GM18858 (cell line): ENCODE results near the gene SENP6.
"Not testable (repeated sequence)": the region's sequence is repeated elsewhere in the genome, so short reads cannot be mapped to it uniquely, and the experiment has no call there.

Source experiments
- ATAC-seq: cut with Tn5 transposase; IDR thresholded peaks from one replicate; pipeline ENCODE4 v1.9.1; 2021; ENCODE audit not compliant: unreplicated experiment

SENP6 gene

DNA sequence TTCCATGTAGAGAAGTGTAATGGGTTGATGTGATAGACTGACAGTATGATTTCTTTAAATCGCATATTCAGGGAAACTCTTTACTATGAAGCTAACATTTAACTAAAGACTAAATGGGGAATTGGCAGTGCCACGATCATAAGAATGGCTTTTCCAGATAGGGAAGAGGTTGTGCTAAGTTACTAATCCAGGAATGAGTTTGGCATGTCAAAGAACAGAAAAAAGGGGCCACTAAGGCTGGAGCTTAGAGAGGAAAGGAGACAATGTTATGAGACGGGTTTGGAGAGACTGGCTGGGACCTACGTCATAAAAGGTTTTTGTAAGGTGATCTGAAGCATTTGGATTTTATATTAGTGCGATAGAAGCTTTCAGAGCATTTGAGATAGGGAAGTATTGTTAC lies 40.6 kb downstream of the SENP6 start:
- no peak for ATAC-seq

DNA sequence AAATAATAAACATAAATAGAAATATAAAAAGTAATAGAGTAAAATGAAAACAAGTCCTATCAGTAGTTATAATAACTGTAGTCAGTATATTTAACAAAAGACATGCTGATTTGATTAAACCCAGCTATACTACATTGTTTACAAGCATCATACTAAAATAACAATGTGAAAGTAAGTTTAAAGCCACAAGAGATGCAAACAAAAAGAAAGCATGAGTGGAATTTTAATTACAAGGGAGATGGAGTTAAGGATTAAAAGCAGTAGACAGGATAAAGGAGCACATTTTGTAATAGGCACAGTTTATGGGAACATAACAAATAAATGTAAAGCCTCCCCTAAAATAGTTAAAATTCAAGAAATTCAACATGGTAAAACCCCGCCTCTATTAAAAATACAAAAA lies 41.5 kb downstream of the SENP6 start:
- no peak for ATAC-seq

DNA sequence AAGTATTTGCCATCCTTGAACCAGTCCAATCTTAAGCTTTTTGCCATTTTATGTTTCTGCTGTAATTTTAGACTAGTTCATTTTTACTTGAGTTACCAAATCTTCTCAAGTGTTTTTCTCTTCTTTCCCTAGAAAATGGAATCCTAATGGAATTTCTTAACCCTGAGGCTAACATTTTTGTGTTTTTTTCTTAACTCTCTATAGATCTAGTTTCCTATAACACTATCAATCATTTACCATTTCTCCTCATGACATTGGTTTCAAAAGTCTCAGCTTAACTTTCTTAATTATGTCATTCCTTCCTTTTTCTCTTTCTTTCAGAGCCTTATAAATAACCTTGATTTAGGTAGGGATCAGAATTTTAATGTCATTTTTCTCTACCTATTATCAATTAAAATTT lies 54.8 kb downstream of the SENP6 start:
- ATAC-seq, result no peak

DNA sequence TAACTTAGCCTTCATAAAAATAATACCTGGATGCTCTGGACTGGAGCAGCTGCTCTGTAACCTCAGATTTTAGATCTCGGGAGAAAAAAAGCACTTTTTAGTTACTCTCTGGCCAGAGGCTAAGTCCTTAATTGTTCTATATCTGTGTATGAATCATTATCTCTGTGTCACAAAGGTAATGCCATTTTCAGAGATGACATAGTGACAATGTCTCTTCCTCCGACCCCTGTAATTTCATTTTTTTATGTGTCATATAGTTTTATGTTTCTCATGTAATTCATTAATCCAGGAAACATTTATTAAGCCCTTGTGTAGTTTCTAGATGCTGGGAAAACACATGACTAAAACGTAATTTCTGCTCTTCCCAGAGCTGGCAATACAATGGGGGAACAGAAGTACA lies 55.6 kb downstream of the SENP6 start:
- no peak for ATAC-seq

DNA sequence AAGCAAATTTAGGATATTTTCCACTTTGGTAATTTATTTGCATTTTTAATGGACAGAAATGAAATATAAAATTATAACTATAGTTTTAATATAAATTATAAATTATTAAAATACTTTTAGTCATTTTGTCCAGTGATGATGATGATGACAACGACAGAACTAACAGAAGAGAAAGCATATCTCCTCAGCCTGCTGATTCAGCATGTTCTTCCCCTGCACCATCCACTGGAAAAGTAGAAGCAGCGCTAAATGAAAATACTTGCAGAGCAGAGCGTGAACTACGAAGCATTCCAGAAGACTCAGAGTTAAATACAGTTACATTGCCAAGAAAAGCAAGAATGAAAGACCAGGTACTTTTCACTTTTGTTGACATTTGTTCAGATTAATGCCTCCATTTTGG lies 64.9 kb downstream of the SENP6 start:
- no peak for ATAC-seq

DNA sequence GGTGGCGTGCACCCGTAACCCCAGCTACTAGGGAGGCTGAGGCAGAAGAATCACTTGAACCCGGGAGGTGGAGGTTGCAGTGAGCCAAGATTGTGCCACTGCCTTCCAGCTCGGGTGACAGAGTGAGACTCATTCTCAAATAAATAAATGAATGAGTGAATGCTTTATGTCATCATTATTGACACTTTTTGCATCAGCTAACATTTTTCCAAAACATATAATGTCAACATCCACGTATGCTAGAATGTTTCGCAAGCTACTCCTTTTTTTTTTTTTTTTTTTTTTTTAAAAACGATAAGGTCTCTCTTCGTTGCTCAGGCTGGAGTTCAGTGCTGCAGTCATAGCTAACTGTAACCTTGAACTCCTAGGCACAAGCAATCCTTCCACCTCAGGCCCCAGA lies 72.2 kb downstream of the SENP6 start:
- ATAC-seq, result no peak

DNA sequence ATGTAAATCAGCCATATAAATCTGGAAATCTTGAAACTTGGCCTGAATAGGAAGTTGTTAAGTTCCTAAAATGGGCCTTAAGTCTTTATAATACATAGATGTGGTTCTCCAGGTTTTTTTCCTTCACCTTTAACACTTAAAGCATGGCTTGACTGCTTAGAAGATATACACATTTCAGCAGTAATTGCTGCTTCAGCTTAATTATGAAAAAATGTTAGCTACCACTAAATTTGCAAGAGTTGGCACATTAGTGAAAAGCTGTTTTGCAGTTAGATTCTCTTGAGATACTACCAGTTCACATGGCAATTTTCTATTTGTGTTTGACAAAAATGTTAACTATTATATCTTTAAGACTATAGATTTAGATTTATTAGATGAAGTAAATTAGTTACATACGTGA lies 74.7 kb downstream of the SENP6 start:
- no peak for ATAC-seq

DNA sequence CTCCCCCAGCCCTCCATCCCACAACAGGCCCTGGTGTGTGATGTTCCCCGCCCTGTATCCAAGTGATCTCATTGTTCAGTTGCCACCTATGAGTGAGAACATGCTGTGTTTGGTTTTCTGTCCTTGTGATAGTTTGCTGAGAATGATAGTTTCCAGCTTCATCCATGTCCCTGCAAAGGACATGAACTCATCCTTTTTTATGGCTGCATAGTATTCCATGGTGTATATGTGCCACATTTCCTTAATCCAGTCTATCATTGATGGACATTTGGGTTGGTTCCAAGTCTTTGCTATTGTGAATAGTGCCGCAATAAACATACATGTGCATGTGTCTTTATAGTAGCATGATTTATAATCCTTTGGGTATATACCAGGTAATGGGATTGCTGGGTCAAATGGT lies 80.9 kb downstream of the SENP6 start:
- not testable (repeated sequence) for ATAC-seq

DNA sequence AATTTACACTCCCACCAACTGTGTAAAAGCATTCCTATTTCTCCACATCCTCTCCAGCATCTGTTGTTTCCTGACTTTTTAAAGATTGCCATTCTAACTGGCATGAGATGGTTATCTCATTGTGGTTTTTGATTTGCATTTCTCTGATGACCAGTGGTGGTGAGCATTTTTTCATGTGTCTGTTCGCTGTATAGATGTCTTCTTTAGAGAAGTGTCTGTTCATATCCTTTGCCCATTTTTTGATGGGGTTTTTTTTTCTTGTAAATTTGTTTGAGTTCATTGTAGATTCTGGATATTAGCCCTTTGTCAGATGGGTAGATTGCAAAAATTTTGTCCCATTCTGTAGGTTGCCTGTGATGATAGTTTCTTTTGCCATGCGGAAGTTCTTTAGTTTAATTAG lies 81.3 kb downstream of the SENP6 start:
- ATAC-seq, result not testable (repeated sequence)

DNA sequence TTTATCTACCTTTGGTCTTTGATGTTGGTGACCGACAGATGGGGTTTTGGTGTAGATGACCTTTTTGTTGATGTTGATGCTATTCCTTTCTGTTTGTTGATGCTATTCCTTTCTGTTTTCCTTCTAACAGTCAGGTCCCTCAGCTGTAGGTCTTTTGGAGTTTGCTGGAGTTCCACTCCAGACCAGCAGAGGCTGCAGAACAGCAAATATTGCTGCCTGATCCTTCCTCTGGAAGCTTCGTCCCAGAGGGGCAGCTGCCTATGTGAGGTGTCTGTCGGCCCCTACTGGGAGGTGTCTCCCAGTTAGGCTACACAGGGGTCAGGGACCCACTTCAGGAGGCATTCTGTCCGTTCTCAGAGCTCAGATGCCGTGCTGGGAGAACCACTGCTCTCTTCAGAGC lies 85.9 kb downstream of the SENP6 start:
- ATAC-seq, result not testable (repeated sequence)

DNA sequence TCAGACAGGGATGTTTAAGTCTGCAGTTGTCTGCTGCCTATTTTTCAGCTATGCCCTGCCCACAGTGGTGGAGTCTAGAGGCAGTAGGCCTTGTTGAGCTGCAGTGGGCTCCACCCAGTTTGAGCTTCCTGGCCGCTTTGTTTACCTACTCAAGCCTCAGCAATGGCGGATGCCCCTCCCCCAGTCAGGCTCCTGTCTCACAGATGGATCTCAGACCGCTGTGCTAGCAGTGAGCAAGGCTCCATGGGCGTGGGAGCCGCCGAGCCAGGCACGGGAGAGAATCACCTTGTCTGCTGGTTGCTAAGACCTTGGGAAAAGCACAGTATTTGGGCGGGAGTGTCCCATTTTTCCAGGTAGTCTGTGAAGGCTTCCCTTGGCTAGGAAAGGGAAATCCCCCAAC lies 86.3 kb downstream of the SENP6 start:
- not testable (repeated sequence) for ATAC-seq

DNA sequence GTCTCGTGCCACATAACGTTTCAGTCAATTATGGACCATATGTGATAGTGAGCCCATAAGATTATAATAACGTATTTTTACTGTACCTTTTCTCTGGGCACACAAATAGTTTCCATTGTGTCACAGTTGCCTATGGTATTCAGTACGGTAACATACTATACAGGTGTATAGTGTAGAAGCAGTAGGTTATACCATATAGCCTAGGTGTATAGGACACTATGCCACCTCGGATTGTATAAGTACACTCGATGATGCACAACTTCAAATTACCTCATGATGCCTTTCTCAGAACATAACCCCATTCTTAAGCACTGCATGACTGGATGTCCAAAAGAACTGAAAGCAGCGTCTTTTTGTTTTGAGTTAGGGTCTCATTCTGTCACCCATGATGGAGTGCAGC lies 87.9 kb downstream of the SENP6 start:
- no peak for ATAC-seq

DNA sequence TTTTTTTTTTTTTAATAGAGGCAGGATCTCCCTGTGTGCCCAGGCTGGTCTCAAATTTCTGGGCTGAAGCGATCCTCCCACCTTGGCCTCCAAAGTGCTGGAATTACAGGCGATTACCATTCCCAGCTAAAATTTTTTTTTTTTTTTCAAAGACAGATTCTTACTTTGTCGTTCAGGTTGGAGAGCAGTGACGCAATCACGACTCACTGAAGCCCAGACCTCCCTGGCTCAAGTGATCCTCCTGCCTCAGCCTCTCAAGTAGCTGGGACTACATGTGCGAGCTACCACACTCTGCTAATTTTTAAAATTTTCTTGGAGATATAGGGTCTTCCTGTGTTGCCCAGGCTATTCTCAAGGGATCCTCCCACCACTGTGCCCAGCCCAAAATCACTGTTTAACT lies 89.3 kb downstream of the SENP6 start:
- ATAC-seq, result no peak

DNA sequence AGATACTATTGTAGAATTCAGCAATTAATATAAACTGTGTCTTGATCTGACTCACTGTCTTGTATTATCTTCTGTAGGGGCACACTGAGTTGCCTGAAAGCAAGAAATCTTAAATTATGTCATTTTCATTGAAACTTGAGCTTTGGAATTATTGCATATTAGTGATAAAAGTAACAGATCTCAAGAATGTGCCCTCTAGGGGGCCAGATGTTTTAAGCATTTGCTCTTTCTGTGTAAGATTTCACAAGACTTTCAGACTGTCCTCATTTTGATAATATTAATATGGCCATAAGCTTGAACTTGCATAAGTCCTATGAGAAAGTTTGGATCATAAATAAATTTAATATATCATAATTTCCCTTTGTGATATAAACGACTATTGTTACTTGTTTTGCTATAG lies 91.9 kb downstream of the SENP6 start:
- ATAC-seq, result no peak

DNA sequence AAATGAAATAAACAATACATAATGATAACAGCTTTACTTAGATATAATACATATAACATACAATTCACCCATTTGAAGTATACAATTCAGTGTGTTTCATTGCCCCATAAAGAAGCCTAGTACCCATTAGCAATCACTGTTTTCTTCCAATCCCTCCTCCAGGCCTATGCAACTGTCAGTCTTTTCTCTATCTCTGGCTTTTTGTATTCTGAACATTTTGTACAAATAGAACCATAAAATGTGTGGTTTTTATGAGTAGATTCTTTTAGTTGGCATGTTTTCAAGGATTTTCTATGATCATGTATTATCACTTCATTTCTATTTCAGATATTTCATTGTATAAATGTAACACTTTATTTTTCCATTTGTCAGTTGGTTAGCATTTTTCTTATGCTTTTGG lies 92.7 kb downstream of the SENP6 start:
- no peak for ATAC-seq

DNA sequence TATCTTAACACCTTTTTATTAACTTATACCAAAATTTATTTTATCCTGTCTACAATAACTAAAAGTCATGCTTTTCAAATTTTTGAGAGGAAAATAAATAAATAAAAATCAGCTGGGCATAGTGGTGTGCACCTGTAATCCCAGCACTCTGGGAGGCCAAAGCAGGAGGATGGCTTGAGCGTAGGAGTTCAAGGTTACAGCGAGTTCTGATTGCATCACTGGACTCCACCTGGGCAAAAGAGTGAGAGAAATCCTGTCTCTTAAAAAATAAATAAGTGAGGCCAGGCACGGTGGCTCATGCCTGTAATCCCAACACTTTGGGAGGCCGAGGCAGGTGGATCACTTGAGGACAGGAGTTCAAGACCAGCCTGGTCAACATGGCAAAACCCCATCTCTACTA lies 106.7 kb downstream of the SENP6 start:
- not testable (repeated sequence) for ATAC-seq

DNA sequence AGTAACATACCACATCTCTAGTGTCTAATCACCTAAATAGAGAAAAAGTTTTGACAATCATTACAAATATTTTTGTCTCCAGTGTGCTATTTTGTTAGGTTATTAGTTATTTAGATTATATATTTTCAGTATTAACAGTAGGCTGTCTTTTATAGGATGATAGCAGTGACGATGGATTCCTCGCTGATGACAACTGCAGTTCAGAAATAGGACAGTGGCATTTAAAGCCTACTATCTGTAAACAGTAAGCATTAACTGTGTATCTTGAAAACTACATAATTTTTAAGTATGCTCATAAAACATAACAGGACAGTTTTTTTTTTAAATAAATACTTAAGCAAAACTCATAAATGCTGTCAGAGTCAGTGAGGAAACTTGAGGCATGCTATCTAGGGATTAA lies 109.5 kb downstream of the SENP6 start:
- no peak for ATAC-seq

DNA sequence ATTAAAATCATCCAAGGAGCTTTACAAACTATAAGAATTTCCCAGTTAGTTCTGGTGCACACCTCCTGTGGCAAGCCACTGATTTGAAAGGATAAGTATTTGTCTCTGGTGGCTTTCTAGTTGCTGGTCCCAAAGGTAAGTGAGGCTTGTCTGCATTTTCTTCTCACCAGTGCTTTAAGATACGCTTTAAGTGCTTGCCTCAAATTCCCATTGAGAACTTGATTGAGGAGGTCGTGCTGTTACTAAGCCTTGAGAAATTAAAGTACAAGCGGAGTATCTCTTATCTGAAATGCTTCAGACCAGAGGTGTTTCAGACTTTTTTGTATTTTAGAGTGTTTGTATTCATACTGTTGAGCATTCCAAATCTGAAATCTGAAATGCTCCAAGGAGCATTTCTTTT lies 117.5 kb downstream of the SENP6 start:
- no peak for ATAC-seq

DNA sequence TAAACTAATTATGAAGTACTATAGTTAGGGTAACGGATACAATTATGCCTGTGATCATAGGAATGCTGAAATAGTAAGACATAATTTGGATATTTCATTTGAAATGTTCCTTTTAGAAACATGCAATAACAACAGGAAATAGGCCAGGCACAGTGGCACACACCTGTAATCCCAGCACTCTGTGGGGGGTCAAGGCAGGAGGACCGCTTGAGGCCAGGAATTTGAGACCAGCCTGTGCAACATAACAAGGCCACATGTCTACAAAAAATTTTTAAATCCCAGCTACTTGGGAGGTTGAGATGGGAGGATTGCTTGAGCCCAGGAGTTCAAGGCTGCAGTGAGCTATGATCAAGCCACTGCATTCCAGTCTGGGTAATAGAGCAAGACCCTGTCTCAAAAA lies 121.7 kb downstream of the SENP6 start:
- no peak for ATAC-seq

DNA sequence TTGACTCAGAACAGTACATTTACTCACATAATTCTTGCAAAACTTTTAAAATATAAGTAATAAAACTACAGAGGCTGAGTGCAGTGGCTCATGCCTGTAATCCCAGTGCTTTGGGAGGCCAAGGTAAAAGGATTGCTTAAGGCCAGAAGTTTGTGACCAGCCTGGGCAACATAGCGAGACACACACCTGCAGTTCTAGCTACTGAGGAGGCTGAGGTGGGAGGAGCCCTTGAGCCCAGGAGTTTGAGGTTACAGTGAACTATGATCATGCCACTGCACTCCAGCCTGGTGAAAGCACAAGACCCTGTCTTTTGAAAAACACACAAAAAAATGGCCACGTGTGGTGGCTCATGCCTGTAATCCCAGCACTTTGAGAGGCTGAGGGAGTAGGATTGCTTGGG lies 125.5 kb downstream of the SENP6 start:
- ATAC-seq, result no peak

DNA sequence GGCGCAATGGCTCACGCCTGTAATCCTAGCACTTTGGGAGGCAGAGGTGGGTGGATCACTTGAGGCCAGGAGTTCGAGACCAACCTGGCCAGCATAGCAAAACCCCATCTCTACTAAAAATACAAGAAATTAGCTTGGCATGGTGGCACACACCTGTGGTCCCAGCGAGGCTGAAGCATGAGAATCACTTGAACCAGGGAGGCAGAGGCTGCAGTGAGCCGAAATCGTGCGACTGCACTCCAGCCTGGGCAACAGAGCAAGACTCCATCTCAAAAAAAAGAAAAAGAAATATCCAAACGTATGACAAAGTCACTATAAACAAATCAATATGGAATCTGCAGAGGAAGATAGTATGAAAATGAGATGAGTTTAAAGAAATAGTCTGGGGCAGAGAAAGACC lies 129.3 kb downstream of the SENP6 start:
- not testable (repeated sequence) for ATAC-seq

DNA sequence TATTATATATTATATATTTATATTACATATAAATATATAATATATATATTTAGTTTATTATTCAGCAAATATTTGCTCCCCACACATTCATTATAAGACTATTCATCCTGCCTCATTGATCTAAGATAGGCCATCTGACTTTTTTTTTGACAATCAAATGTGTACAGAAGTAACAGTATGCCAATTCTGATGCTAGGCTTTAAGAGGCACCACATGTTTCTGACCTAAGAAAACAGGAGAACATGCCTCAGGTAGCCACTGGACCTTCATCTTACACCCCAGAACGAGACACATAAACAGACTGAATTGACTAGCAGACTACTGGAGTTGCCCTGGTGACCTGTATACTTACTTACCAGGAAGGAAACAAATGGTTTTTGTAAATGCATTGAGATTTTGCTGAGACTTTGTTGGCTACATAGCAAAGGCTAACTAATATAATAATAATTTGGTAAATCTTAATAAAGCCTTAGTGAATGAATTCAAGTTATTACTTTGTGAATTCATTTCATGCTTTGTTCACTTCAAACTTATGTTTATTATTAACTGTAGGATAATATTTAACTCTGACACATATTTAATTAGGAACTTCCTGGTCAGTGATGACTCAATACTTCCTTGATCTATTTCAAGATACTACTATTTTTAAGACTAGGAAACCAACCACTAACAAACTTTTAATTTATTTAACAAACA lies 134.0 kb downstream of the SENP6 start:
- peak; percentile 90 for ATAC-seq

DNA sequence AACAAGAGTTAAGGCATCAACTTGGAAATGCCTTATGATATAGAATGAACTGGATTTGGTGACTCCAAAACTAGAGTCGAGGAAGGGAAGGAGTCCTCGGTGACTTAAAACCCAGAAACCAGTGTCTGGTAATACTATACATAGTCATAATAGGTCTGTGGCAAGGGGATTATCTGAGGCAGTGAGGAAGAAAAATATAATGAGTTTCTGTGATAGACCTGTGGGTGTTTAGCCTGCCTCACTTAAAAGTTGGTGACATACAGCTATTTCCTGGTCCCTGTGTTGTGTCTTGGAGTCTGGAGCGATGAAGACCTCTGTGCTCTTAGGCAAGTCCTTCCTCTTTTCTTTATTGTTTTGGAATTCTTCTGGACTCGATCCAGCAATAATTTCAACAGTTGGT lies 142.3 kb downstream of the SENP6 start:
- ATAC-seq, result no peak

DNA sequence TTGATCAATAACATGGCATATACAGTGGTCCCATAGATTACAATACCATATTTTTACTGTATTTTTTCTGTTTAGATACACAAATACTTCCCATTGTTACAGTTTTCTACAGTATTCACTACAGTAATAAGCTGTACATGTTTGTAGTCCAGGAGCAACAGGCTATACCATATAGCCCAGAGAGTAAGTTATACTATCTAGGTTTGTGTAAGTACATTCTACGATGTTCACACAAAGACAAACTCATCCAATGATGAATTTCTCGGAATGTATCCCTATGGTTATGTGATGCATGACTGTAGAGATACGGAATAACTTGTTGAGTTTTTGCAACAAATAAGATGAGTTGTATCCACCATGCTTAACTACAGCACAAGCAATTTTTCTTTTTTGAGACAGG lies 143.7 kb downstream of the SENP6 start:
- ATAC-seq, result no peak
